Osteoblast (primary cell): ENCODE data around the gene SH3D19. TPM values are rescaled to one million over a fixed set of nuclear protein-coding genes. Genes with fewer than 3 reads are reported as not detected.

Experiments
- DNase-seq: peaks from one replicate; pipeline ENCODE4 v3.0.0; 2011; ENCODE audit warnings: low spot score, mixed read lengths; ENCODE audit not compliant: insufficient read length; ENCODE audit errors: missing footprints
- H2AFZ ChIP-seq: 2 replicates; pipeline ENCODE4 v1.6.0; 2011; ENCODE audit warnings: mild to moderate bottlenecking, low read length
- H3K27ac ChIP-seq: 2 replicates; pipeline ENCODE4 v1.5.1; 2011; ENCODE audit warnings: mild to moderate bottlenecking, low read depth, low read length, moderate library complexity
- H3K27me3 ChIP-seq: 2 replicates; pipeline ENCODE4 v1.6.0; 2012; ENCODE audit warnings: mild to moderate bottlenecking, control low read depth, inconsistent platforms, low read length, moderate library complexity; ENCODE audit not compliant: insufficient read depth
- H3K36me3 ChIP-seq: 2 replicates; pipeline ENCODE4 v1.5.1; 2011; ENCODE audit warnings: mild to moderate bottlenecking, low read length, control low read depth, moderate library complexity; ENCODE audit not compliant: insufficient read depth
- H3K4me1 ChIP-seq: 2 replicates; pipeline ENCODE4 v1.5.1; 2011; ENCODE audit warnings: mild to moderate bottlenecking, low read length, control low read depth, moderate library complexity; ENCODE audit not compliant: insufficient read depth
- H3K4me2 ChIP-seq: 2 replicates; pipeline ENCODE4 v1.6.0; 2011; ENCODE audit warnings: mild to moderate bottlenecking, low read length; ENCODE audit not compliant: insufficient read depth
- H3K4me3 ChIP-seq: fragments of 200-600 bp; sonication (generic); 3 replicates; pipeline ENCODE4 v1.5.1; 2012; ENCODE audit warnings: mild to moderate bottlenecking, low read length, inconsistent platforms; ENCODE audit not compliant: insufficient read depth
- H3K79me2 ChIP-seq: 2 replicates; pipeline ENCODE4 v1.6.0; 2012; ENCODE audit warnings: mild to moderate bottlenecking, low read length, control low read depth, inconsistent platforms; ENCODE audit not compliant: insufficient read depth
- H3K9me3 ChIP-seq: 2 replicates; pipeline ENCODE4 v1.5.1; 2011; ENCODE audit warnings: low read depth, low read length, control low read depth
- H4K20me1 ChIP-seq: 2 replicates; pipeline ENCODE4 v1.6.0; 2012; ENCODE audit warnings: mild to moderate bottlenecking, low read length, control low read depth; ENCODE audit not compliant: insufficient read depth
- total RNA-seq: library from RNA; depleted of rRNA; stranded (reverse); fragments of >200 nt; gene quantifications from 2 replicates; pipeline ENCODE4 v1.2.3, GENCODE V29; 2012
- TF ChIP-seq, protein P1 (sequence below): IDR thresholded peaks from 2 replicates; pipeline ENCODE4 v1.5.1; 2011; ENCODE audit warnings: mild to moderate bottlenecking, low read depth, low read length, moderate library complexity; ENCODE audit errors: extremely low read depth

SH3D19 gene
- total RNA-seq, 1 donor, result 74.9 TPM

DNA sequence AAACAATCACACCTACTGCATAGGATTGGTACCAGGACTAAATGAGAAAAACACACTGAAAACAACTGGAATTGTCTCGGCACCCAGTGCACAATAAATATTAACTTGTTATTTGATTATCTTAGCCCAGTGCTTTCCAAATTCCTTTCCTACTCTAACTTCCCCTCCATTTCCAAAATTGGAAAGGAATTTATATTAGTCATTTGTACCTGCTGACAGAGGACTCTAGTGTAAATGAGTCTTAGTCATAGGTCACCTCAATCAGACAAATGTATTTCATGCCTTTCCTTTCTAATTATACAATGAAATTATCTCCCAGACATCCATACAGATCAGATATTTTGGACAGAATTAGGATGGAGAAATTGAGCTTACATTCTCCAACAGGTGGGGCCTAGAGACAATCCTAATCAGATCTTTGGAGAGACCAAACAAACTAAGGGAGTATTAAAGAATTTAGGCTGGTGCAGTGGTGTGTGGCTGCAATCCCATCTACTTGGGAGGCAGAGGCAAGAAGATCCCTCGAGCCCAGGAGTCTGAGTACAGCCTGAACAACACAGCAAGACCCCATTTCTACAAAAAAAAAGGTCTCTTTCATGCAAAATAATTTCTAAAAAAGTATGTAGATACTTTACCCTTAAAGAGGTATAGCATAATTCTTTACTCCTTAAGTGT lies 10.1 kb downstream of the SH3D19 start:
- TF ChIP-seq, protein P1, sequence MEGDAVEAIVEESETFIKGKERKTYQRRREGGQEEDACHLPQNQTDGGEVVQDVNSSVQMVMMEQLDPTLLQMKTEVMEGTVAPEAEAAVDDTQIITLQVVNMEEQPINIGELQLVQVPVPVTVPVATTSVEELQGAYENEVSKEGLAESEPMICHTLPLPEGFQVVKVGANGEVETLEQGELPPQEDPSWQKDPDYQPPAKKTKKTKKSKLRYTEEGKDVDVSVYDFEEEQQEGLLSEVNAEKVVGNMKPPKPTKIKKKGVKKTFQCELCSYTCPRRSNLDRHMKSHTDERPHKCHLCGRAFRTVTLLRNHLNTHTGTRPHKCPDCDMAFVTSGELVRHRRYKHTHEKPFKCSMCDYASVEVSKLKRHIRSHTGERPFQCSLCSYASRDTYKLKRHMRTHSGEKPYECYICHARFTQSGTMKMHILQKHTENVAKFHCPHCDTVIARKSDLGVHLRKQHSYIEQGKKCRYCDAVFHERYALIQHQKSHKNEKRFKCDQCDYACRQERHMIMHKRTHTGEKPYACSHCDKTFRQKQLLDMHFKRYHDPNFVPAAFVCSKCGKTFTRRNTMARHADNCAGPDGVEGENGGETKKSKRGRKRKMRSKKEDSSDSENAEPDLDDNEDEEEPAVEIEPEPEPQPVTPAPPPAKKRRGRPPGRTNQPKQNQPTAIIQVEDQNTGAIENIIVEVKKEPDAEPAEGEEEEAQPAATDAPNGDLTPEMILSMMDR, result no peak
- no peak for DNase-seq
- Histone ChIP-seq H3K36me3 (no peaks in the 10 kb centered on the region), H2AFZ (no peak overlapping the region), H3K27ac (no peak overlapping the region), H3K4me2 (no peak overlapping the region), H3K4me1 (no peaks in the 10 kb centered on the region), H3K27me3 (no peaks in the 10 kb centered on the region), H4K20me1 (no peaks in the 10 kb centered on the region), H3K4me3 (no peak overlapping the region), H3K79me2 (no peaks in the 10 kb centered on the region), H3K9me3 (no peaks in the 10 kb centered on the region)

DNA sequence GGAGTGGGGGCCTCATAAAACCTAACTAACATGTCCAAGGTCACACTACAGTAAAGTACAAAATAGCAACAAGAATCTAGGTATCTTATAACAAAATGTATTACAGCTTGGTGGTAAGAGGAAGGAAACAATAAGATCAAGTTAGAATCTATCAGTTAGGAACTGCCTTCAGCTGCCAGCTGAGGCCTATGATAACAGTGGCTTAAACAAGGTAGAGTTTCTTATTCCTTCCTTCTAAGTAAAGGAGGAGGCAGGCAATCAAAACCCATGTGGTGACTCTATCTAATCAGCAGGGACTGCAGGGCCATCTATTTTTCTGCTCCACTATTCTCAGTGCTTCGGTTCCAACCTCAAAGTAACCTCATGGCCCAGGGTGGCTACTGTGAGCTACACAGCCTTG lies 10.9 kb downstream of the SH3D19 start:
- Histone ChIP-seq H2AFZ (no peak overlapping the region), H3K36me3 (no peaks in the 10 kb centered on the region), H3K9me3 (no peaks in the 10 kb centered on the region), H4K20me1 (no peaks in the 10 kb centered on the region), H3K27ac (no peak overlapping the region), H3K79me2 (no peaks in the 10 kb centered on the region), H3K27me3 (no peaks in the 10 kb centered on the region), H3K4me3 (no peak overlapping the region), H3K4me1 (no peaks in the 10 kb centered on the region), H3K4me2 (no peak overlapping the region)
- DNase-seq, result no peak
- TF ChIP-seq, protein P1, result no peak

DNA sequence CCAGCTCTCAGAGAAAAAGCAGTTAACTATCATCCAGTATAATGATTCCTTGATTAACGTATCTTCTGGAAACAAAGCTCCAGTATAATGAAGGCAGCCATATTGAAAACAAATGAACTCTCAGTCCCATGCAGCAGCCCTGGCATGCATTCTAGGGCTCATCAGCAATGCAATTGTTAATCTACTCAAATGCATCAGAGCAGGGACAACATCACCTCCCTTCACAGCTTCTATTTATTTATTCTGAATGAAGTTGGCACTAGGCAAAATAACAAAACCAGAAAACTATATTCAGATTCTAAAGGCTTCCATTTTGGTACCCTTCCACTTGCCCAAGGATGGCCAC lies 11.4 kb downstream of the SH3D19 start:
- TF ChIP-seq, protein P1, result no peak
- H3K4me2 ChIP-seq, result no peak overlapping the region
- no peak overlapping the region for H2AFZ ChIP-seq
- no peak for DNase-seq
- H3K4me3 ChIP-seq, result no peak overlapping the region
- no peaks in the 10 kb centered on the region for H3K9me3 ChIP-seq
- H3K36me3 ChIP-seq, result no peaks in the 10 kb centered on the region
- H3K27me3 ChIP-seq, result no peaks in the 10 kb centered on the region
- no peaks in the 10 kb centered on the region for H3K79me2 ChIP-seq
- no peaks in the 10 kb centered on the region for H4K20me1 ChIP-seq
- H3K4me1 ChIP-seq, result no peaks in the 10 kb centered on the region
- H3K27ac ChIP-seq, result no peak overlapping the region

DNA sequence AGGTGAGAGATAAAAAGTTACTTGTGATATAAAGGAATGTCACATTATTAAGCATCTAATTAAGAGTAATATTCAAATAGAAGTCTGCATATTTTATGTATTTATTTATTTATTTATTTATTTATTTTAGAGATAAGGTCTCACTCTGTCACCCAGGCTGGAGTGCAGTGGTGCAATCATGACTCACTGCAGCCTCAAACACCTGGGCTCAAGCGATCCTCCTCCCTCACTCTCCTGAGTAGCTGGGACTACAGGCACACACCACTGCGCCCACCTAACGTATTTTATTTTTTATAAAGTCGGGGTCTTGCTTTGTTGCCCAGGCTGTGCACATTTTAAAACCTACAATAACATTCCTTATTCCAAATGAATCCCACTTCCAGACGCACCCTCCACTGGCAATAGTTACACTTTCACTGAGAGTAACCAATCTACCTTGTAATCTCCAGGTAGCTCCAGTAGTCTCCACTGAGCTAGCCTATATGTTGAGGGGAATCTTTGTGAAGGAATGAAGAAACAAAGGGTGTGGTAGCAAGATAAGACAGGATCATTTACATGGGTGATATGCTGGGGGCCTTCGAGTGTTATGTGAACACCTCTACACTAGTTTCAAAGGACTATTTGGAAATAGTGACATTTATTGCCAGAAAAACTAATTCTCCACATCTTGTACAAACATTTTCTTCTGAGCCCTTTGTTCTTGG lies 11.9 kb downstream of the SH3D19 start:
- H4K20me1 ChIP-seq, result no peaks in the 10 kb centered on the region
- H3K4me3 ChIP-seq, result no peak overlapping the region
- no peaks in the 10 kb centered on the region for H3K27me3 ChIP-seq
- TF ChIP-seq, protein P1, result no peak
- H3K9me3 ChIP-seq, result no peaks in the 10 kb centered on the region
- H3K27ac ChIP-seq, result no peak overlapping the region
- no peaks in the 10 kb centered on the region for H3K4me1 ChIP-seq
- DNase-seq, result no peak
- no peaks in the 10 kb centered on the region for H3K36me3 ChIP-seq
- no peak overlapping the region for H2AFZ ChIP-seq
- H3K79me2 ChIP-seq, result no peaks in the 10 kb centered on the region
- no peak overlapping the region for H3K4me2 ChIP-seq
